Stimulated activated naive CD8-positive, alpha-beta T cell treated with anti-CD3 and anti-CD28 coated beads, Interleukin-15, amount 100 ng/mL, for 72 hours (primary cell): ENCODE data around the gene EXOSC3.
"Not testable (repeated sequence)": the region's sequence is repeated elsewhere in the genome, so short reads cannot be mapped to it uniquely, and the experiment has no call there.

Source experiments
- ATAC-seq: fragments of 150-1000 bp; cut with Tn5 transposase; 2 replicates; pipeline ENCODE4 v1.10.0; 2021; ENCODE audit warnings: mild to moderate bottlenecking, moderate library complexity
- DNase-seq, 2 donors: peaks; one replicate each; pipeline ENCODE4 v3.0.0; 2021 to 2022
- H3K27ac Mint-ChIP-seq, 2 donors: one replicate each; pipeline ENCODE4 v1.8.0; 2022; ENCODE audit warnings: mild to moderate bottlenecking in 2 of 2, mixed read lengths in 2 of 2, moderate library complexity in 2 of 2
- H3K27me3 Mint-ChIP-seq: one replicate; pipeline ENCODE4 v1.8.0; 2022; ENCODE audit warnings: mixed read lengths
- H3K4me1 Mint-ChIP-seq: one replicate; pipeline ENCODE4 v1.8.0; 2022; ENCODE audit warnings: mild to moderate bottlenecking, mixed read lengths
- H3K4me3 Mint-ChIP-seq, 2 donors: one replicate each; pipeline ENCODE4 v1.8.0; 2022; ENCODE audit warnings: mild to moderate bottlenecking in 2 of 2, mixed read lengths in 2 of 2, moderate library complexity in 1 of 2
- H3K9me3 Mint-ChIP-seq, 2 donors: one replicate each; pipeline ENCODE4 v1.8.0; 2022; ENCODE audit warnings: mixed read lengths in 2 of 2

Gene EXOSC3

DNA sequence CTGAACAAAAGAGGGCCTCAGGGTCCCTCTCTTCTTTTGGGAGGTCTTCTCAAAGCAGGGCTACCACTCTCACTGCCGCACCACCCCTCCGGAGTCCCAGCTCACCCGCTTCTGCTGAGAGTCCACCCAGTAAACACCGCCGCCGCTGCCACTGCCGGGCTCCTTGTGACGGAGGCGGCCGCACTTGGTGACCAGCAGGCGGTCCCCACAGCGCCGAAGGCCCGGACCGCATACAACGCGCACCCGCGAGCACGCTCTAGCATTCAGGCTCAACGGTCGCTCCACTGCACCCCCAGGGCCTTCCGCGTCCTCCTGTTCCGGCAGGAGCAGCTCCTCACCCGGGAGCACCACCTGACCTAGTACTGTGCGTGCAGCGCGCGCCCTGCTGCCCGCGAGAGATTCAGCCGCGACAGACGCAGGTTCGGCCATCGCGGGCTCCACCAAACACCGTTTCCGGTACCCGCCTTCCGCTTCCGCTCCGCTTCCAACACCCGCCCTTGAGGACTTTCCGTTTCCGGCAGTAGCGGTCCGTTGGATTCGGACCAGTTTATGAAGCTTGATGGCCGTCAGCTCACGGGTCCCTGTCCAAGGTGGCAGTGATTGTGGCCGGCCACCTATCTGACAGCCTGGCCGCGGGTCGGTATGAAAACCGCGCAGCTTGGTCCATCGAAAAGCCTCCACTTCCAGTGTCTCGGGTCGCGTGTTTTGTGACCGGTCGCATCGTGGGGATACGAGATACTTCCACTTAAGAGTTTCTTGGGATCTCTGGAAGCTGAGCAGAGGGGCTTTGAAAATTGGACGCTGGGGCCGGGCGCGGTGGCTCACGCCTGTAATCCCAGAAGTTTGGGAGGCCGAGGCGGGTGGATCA lies at the start of gene EXOSC3:
Gene EXOSC3, minus strand, starts transcription at position 449 of the 868 bp plus-strand sequence. Its CDS starts 20 bp downstream, at position 429.
- Mint-ChIP-seq H3K4me3 (peak within 1 kb of the TSS; percentile 97 to 99), H3K9me3 (no peaks in the 10 kb centered on the region), H3K4me1 (peaks cover 49% of the 10 kb centered on the region), H3K27me3 (no peaks in the 10 kb centered on the region), H3K27ac (peak within 1 kb of the TSS; percentile 99 to 100)
- DNase-seq (peak; percentile 82 to 88), ATAC-seq (peak; percentile 93)

DNA sequence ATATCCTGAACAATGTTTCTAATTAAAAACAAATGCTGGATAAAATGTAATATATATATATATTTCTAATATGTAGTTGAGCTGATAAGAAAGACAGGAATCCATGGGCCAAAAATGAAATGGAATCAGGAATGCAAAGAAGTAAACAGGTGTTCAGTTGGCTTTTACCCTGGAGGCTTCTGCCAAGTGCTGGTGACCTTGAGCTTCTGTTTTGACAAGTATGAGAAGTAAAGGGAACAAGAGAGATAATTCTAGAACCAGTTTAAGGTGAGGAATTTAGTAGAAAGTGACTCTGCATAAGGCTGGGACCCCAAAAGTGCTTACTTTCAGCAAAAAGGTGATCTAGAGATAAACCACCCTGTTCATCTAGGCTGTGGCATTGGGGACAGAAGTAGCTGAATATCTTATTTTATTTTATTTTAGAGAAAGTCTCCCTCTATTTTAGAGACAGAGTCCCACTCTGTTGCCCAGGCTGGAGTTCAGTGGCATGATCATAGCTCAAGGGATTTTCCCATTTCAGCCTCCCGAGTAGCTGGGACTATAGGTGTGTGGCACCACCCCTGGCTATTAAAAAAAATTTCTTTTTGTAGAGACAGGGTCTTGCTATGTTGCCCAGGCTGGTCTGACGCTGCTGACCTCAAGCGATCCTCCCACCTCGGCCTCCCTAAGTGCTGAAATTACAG lies 42.8 kb upstream of the EXOSC3 start:
- DNase-seq = no peak
- Mint-ChIP-seq H3K4me1 (no peaks in the 10 kb centered on the region), H3K27ac (no peak overlapping the region), H3K9me3 (no peaks in the 10 kb centered on the region), H3K27me3 (no peaks in the 10 kb centered on the region), H3K4me3 (no peak overlapping the region)
- no peak for ATAC-seq

DNA sequence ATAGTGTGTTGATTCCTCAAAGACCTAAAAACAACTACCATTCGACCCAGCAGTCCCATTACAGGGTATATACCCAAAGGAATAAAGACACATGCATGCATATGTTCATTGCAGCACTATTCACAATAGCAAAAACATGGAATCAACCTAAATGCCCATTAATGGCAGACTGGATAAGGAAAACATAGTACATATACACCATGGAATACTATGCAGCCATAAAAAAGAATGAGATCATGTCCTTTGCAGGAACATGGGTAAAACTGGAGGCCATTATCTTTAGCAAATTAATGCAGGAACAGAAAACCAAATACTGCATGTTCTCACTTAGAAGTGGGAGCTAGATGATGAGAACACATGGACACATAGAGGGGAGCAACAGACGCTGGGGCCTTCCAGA lies 40.3 kb upstream of the EXOSC3 start:
- not testable (repeated sequence) for DNase-seq, H3K4me1 Mint-ChIP-seq, H3K4me3 Mint-ChIP-seq, ATAC-seq, H3K27ac Mint-ChIP-seq, H3K27me3 Mint-ChIP-seq, H3K9me3 Mint-ChIP-seq

DNA sequence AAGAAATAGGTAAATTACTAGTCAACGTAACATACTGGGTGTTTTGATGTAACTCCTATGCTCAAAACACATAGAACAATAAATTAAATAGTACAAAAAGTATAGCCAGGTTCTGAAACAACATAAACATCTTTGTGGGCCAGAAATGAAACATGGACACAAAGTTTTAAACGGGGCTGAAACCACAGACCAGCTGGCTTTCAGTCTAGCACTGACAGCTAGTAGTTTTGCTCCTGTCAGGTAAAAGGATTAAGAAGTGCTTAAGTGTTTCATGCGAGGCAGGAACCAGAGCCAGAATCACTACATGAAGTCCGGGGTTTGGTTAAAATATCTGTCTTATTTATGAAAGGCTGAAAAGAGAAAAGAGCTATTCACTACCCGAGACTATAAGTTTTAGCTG lies 35.3 kb upstream of the EXOSC3 start:
- DNase-seq (no peak), ATAC-seq (no peak)
- Mint-ChIP-seq H3K27ac (no peak overlapping the region), H3K27me3 (no peaks in the 10 kb centered on the region), H3K4me1 (no peaks in the 10 kb centered on the region), H3K4me3 (no peak overlapping the region), H3K9me3 (no peaks in the 10 kb centered on the region)

DNA sequence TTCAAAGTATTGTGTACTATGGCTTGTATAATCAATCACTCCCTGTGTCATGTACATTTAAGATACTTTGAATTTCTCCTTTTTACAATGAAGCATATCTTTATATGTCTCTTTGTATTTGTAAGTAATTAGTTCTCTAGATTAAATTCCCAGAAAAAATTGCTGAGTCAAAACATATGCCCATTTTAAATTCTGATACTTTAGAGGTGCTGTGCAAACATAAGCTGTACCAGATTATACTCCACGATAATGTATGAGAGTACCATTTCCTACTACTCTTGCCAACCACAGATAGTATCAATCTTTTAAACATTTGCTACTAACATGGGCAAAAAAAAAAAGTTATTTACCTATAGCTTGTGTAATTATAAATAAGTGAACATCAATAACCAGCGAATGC lies 34.0 kb upstream of the EXOSC3 start:
- Mint-ChIP-seq H3K9me3 (no peaks in the 10 kb centered on the region), H3K27ac (no peak overlapping the region), H3K4me3 (no peak overlapping the region), H3K4me1 (no peaks in the 10 kb centered on the region), H3K27me3 (no peaks in the 10 kb centered on the region)
- ATAC-seq (no peak), DNase-seq (no peak)

DNA sequence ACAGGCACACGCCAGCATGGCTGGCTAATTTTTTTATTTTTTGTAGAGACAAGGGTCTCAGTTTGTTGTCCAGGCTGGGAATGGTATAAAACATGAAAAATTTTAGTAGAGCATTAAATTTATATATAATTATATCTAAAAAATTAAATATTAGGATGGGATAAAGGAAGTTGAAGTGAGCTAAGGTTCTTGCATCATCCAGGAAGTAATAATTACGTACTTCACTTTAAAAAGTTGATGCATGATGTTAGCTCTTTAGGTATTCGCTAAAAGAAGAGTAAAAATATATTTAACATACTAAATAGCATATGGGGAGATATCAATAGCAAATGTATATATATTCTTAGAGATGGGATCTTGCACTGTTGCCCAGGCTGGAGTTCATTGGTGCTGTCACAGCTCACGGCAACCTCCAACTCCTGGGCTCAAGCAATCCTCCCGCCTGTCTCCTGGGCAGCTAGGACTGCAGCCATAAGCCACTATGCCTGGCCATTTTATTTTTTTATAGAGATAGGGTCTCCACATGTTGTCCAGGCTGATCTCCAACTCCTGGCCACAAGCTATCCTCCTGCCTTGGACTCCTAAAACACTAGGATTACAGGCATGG lies 28.0 kb upstream of the EXOSC3 start:
- peak overlapping the region; percentile 75 to 89 for H3K27ac Mint-ChIP-seq
- H3K4me1 Mint-ChIP-seq = peaks cover 21% of the 10 kb centered on the region
- H3K9me3 Mint-ChIP-seq = no peaks in the 10 kb centered on the region
- H3K27me3 Mint-ChIP-seq = no peaks in the 10 kb centered on the region
- H3K4me3 Mint-ChIP-seq = no peak overlapping the region
- ATAC-seq (no peak), DNase-seq (no peak)

DNA sequence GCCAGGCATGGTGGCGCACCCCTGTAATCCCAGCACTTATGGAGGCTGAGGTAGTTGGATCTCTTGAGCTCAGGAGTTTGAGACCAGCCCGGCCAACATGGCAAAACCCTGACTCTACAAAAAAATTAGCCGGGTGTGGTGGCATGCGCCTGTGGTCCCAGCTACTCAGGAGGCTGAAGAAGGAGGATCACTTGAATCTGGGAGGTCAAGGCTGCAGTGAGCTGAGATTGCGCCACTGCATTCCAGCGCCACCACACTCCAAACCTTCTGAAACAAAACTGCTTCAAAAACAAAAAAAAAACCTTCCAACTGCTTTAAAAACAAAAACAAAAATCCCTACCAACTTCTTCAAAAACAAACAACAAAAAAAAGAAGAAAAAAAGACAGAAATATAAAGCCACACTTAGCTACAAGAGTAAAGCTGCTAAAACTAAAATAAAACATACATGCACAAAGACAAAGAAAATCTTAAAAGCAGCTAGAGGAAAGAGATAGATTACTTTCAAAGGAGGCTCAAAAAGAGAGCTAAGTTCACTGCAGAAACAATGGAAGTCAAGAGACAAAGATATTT lies 27.1 kb upstream of the EXOSC3 start:
- no peaks in the 10 kb centered on the region for H3K9me3 Mint-ChIP-seq
- peak overlapping the region in 1 of 2 donors; percentile 50 for H3K27ac Mint-ChIP-seq
- DNase-seq = no peak
- H3K4me3 Mint-ChIP-seq = no peak overlapping the region
- H3K4me1 Mint-ChIP-seq = peaks cover 21% of the 10 kb centered on the region
- ATAC-seq = no peak
- no peaks in the 10 kb centered on the region for H3K27me3 Mint-ChIP-seq

DNA sequence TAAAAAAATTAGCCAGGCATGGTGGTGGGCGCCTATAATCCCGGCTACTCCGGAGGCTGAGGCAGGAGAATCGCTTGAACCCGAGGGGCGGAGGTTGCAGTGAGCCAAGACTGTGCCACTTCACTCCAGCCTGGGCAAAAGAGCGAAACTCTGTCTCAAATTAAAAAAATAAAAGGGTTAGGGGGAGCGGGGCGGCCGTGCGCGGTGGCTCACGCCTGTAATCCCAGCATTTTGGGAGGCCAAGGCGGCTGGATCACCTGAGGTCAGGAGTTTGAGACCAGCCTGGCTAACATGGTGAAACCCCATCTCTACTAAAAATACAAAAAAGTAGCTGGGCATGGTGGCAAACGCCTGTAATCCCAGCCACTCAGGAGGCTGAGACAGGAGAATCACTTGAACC lies 24.8 kb upstream of the EXOSC3 start:
- not testable (repeated sequence) for DNase-seq, H3K4me3 Mint-ChIP-seq, H3K9me3 Mint-ChIP-seq, H3K27me3 Mint-ChIP-seq, ATAC-seq
- Mint-ChIP-seq H3K4me1 (peaks cover 32% of the 10 kb centered on the region), H3K27ac (peak overlapping the region in 1 of 2 donors; percentile 59)

DNA sequence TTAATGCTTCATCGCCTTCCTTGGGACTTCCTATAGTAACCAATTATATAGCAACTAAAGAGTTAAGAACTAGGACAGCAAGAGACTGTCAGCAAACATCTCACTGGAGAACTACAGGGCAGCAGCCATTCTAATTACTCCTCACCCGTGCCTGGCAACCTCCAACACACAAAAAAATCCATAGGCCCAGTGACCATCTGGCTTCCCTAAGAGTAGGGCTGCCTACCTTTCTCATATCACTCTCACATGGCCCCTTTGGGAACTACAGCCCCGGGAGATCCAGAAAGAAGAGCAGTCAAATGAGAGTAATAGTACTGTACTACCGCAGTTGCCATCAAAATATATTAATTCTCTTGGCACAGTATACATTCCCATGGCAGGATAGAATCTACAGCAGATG lies 21.4 kb upstream of the EXOSC3 start:
- H3K27ac Mint-ChIP-seq = peak overlapping the region in 1 of 2 donors; percentile 20
- H3K27me3 Mint-ChIP-seq = no peaks in the 10 kb centered on the region
- peaks cover 37% of the 10 kb centered on the region for H3K4me1 Mint-ChIP-seq
- DNase-seq = no peak
- H3K9me3 Mint-ChIP-seq = no peaks in the 10 kb centered on the region
- no peak for ATAC-seq
- H3K4me3 Mint-ChIP-seq = no peak overlapping the region

DNA sequence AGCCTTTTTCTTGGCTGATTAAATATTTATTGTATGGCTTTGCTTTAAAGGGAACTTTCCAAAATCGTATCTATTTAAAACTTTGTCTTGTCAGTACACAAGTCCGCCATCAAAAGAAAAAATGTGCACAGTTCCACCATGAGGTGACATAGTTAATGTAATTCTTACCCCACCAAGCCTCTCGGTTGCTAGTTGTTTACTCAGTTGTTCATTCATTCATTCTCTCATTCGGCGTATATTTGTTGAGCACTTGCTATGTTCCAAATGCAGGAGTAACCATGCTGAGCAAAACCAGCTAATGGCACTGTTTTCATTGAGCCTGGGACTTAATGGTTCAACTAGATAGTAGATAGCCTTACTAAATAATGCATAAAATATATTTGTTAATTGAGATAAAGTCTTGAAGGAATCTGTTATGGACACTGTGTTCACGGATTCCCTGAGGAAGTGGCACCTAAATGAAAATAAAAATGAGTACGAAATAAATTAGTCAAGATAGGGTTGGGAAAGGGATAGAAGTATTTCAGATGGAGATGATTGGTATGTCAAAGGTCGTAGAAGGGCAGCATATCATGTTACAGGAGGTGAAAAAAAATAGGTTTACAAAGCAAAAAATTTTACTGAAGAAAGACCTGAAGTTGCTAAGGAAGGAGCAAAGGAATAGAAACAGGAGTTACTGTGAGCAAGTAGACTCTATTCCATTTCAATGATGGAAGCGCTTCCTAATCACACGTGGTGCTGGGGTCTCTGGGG lies 17.3 kb upstream of the EXOSC3 start:
- no peak overlapping the region for H3K27ac Mint-ChIP-seq
- peaks cover 48% of the 10 kb centered on the region for H3K4me1 Mint-ChIP-seq
- H3K27me3 Mint-ChIP-seq = no peaks in the 10 kb centered on the region
- H3K4me3 Mint-ChIP-seq = peak overlapping the region; percentile 82 to 93
- H3K9me3 Mint-ChIP-seq = no peaks in the 10 kb centered on the region
- DNase-seq (no peak), ATAC-seq (no peak)

DNA sequence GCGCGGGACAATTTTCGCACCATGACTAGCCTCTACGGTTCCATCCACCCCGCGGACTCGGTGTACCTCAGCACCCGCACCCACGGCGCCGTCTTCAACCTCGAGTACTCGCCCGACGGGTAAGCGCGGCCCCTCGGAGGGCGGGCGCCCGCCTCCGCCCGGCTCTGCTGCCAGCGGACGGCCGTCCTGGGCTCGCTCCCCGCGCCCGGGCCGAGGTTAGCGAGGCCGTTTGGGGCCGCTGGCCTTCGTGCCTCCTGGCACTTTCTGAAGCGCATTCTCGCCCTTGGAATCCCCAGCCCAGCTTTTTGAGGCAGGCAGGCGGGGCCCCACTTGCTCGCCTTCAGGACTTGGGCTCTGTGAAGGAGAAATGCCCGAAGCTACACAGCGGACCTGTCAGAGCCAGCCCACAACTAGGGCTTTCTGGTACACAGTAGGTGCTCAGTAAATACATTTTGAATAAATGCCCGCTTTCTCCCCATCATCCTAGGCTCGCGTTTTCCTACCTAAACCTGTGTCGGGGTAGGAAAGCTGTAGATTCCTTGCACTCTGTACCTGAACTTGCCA lies 16.5 kb upstream of the EXOSC3 start:
- Mint-ChIP-seq H3K4me3 (peak overlapping the region; percentile 82 to 93), H3K27me3 (no peaks in the 10 kb centered on the region), H3K9me3 (no peaks in the 10 kb centered on the region), H3K27ac (peak overlapping the region; percentile 57 to 59), H3K4me1 (peaks cover 46% of the 10 kb centered on the region)
- ATAC-seq (peak; percentile 52), DNase-seq (peak in 1 of 2 donors; percentile 39)

DNA sequence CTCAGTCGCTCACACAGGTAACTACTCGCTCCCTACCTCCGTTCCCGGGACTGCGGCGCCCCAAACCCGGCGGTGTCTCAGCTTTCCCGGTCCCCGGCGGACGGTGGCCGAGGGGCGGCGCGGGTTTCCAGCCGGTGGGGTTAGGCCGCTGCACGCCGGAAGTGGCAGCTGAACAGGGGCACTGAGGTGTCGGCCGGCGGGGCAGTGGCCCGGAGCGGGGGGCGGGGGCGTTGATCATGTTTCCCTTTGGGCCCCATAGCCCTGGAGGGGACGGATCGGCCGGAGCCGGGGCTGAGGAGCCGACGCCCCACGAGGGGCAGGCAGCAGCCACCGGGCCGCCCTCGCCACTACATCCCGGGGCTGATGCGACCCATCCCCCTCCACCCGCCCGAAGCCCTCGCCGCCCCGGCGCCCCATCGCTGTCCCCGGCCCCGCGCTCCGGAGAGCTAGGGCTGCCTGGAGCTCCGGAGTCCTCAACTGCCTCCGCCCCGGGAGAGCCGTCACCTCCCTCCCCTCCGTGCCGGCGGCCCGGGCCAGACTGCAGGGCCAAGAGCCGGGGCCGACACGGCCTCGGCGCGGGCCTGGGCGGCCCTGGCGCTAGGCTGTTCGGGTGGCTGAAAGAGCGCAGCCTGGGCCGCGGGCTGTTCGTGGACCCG lies 15.9 kb upstream of the EXOSC3 start, which contains the start of gene DCAF10:
Gene DCAF10, plus strand, starts transcription at position 167 of the 656 bp plus-strand sequence. Its CDS starts 70 bp downstream, at position 237.
- H3K27ac Mint-ChIP-seq = peak within 1 kb of the TSS; percentile 92 to 95
- peak within 1 kb of the TSS; percentile 93 for H3K4me3 Mint-ChIP-seq
- DNase-seq = peak; percentile 92
- H3K27me3 Mint-ChIP-seq = no peaks in the 10 kb centered on the region
- H3K4me1 Mint-ChIP-seq = peaks cover 43% of the 10 kb centered on the region
- H3K9me3 Mint-ChIP-seq = no peaks in the 10 kb centered on the region
- ATAC-seq = peak; percentile 91

DNA sequence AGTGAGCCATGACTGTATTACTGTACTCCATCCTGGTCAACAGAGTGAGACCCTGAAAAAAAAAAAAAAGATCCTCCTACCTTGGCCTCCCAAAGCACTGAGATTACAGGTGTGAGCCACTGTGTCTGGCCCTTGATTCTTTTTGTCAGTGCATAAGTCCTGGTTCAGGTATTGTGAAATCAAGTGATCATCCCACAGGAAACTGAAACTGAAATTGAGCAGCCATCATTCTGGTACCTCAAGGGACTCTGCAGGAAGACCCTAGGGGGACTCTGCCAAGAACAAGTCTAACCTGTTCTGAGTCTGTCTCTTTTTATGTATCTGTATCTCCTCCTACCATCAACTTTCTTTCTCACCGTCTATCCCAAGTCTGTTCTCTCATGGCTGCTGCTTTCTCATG lies 13.8 kb upstream of the EXOSC3 start:
- no peaks in the 10 kb centered on the region for H3K27me3 Mint-ChIP-seq
- no peaks in the 10 kb centered on the region for H3K9me3 Mint-ChIP-seq
- peaks cover 34% of the 10 kb centered on the region for H3K4me1 Mint-ChIP-seq
- peak overlapping the region; percentile 58 to 93 for H3K4me3 Mint-ChIP-seq
- no peak for DNase-seq
- H3K27ac Mint-ChIP-seq = no peak overlapping the region
- no peak for ATAC-seq

DNA sequence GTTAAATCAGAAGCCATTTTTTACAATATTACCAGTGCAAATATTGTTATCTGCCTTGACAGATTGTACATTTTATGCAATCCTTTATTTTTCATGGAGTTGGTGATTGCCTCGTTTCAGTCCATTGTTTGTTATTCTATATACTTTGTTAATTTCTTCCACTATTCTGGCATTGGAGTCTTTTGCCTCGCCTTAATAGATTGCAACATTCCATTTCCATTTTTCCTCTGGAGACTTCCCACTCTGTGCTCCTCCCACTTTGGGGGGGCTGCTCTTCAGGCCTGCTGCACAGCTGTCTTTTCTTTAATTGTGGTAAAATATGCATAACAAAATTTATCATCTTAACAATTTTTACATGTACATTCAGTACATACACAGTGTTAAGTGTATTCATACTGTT lies 11.4 kb upstream of the EXOSC3 start:
- Mint-ChIP-seq H3K9me3 (peaks cover 0 to 3% of the 10 kb centered on the region in 2 donors), H3K27me3 (no peaks in the 10 kb centered on the region), H3K4me3 (no peak overlapping the region), H3K4me1 (peaks cover 18% of the 10 kb centered on the region), H3K27ac (no peak overlapping the region)
- ATAC-seq (no peak), DNase-seq (no peak)
